Measurements from ENCODE around the gene PRSS2. TPM values are rescaled to one million over a fixed set of nuclear protein-coding genes. Genes with fewer than 3 reads are reported as not detected.
A peak's percentile ranks its signal among the peaks of the same experiment; 100 is the strongest.
"Not testable (repeated sequence)": the region's sequence is repeated elsewhere in the genome, so short reads cannot be mapped to it uniquely, and the experiment has no call there.

Gene PRSS2
- total and polyA plus RNA-seq, 2 donors (not counting 3 experiments of a cell fraction or from before 2014, with no cell fraction given) = 0.25 TPM; not detected in 1

- H3K36me3 ChIP-seq (ENCODE audit: control insufficient read depth in 2 of 2, extremely low read depth in 1 of 2, insufficient read depth in 2 of 2, low read length in 2 of 2); H3K27ac ChIP-seq (ENCODE audit: insufficient read depth, low read depth, low read length); BruUV-seq (replicated peaks); dilution Hi-C loops (cut with MboI; ENCODE audit: extremely low pct_ligation_motif_present, low sequenced_read_pairs); H3K4me3 ChIP-seq (replicated peaks in 1 of 3; ENCODE audit: insufficient read depth in 1 of 3, low read depth in 1 of 3, low read length in 3 of 3); intact Hi-C loops (cut with micrococcal nuclease); H4K20me1 ChIP-seq (replicated peaks; ENCODE audit: control insufficient read depth, extremely low read depth, insufficient read depth, low read length); H3K9me3 ChIP-seq (replicated peaks; ENCODE audit: control insufficient read depth, insufficient read depth, low read length); DNase-seq (ENCODE audit: low read depth, low spot score); H3K4me2 ChIP-seq (ENCODE audit: insufficient read depth, low read length); H3K79me2 ChIP-seq (ENCODE audit: control insufficient read depth, insufficient read depth, low read length); H3K4me1 ChIP-seq (ENCODE audit: control insufficient read depth, extremely low read depth, insufficient read depth, low read length); H2AFZ ChIP-seq (ENCODE audit: low read depth, low read length); FAIRE-seq; H3K9ac ChIP-seq (replicated peaks; ENCODE audit: extremely low read depth, insufficient read depth, low read length); POLR2A ChIA-PET; H3K9me1 ChIP-seq (replicated peaks; ENCODE audit: control insufficient read depth, extremely low read depth, insufficient read depth, low read length): not testable (repeated sequence)
- CTCF ChIA-PET = interaction anchor here (0.6 to 5.0 kb wide), 3 partner anchors 27 to 69 kb away, joined by 3 to 29 read pairs (median 4); no protein-coding TSS in a partner anchor
- H3K27me3 ChIP-seq (ENCODE audit: control insufficient read depth in 2 of 2, insufficient read depth in 2 of 2, low read length in 2 of 2) = peaks cover 9 to 12% of the 10 kb centered on the region in 2 experiments
Measured at GRCh38 chr7:142741932-142742331, 28.8 kb upstream of the PRSS2 start.

GRCh38 chr7:142745091-142745635 lies 25.6 kb upstream of the PRSS2 start:
- Histone ChIP-seq H3K4me2 (ENCODE audit: insufficient read depth, low read length) (no peak overlapping the region), H3K27me3 (ENCODE audit: control insufficient read depth in 2 of 2, insufficient read depth in 2 of 2, low read length in 2 of 2) (peaks cover 10 to 13% of the 10 kb centered on the region in 2 experiments), H3K36me3 (ENCODE audit: control insufficient read depth in 2 of 2, extremely low read depth in 1 of 2, insufficient read depth in 2 of 2, low read length in 2 of 2) (no peaks in the 10 kb centered on the region), H3K9me3 (replicated peaks; ENCODE audit: control insufficient read depth, insufficient read depth, low read length) (no peaks in the 10 kb centered on the region), H3K4me1 (ENCODE audit: control insufficient read depth, extremely low read depth, insufficient read depth, low read length) (no peaks in the 10 kb centered on the region), H3K4me3 (replicated peaks in 1 of 3; ENCODE audit: insufficient read depth in 1 of 3, low read depth in 1 of 3, low read length in 3 of 3) (no peak overlapping the region), H3K79me2 (ENCODE audit: control insufficient read depth, insufficient read depth, low read length) (no peaks in the 10 kb centered on the region), H3K27ac (ENCODE audit: insufficient read depth, low read depth, low read length) (no peak overlapping the region), H3K9me1 (replicated peaks; ENCODE audit: control insufficient read depth, extremely low read depth, insufficient read depth, low read length) (no peaks in the 10 kb centered on the region), H4K20me1 (replicated peaks; ENCODE audit: control insufficient read depth, extremely low read depth, insufficient read depth, low read length) (no peaks in the 10 kb centered on the region), H2AFZ (ENCODE audit: low read depth, low read length) (no peak overlapping the region), H3K9ac (replicated peaks; ENCODE audit: extremely low read depth, insufficient read depth, low read length) (no peak overlapping the region)
- peak; percentile 38 for FAIRE-seq
- BruUV-seq (replicated peaks) = no TSS peak
- ChIA-PET CTCF (no interaction called here), POLR2A (no interaction called here)
- intact Hi-C loops (cut with micrococcal nuclease) (no loop called here), dilution Hi-C loops (cut with MboI; ENCODE audit: extremely low pct_ligation_motif_present, low sequenced_read_pairs) (no loop called here)
- TF ChIP-seq, protein P1, sequence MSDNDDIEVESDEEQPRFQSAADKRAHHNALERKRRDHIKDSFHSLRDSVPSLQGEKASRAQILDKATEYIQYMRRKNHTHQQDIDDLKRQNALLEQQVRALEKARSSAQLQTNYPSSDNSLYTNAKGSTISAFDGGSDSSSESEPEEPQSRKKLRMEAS (IDR thresholded peaks at IDR 0.05; ENCODE audit: insufficient read depth, insufficient read length) = no peak
- TF ChIP-seq FOS (IDR thresholded peaks at IDR 0.05; ENCODE audit: borderline replicate concordance, insufficient read depth, low read length) = peak; percentile 28
- no peak for TF ChIP-seq GATA2 (IDR thresholded peaks at IDR 0.05; ENCODE audit: insufficient read depth, insufficient read length, low read depth, low read length)
- TF ChIP-seq CTCF (IDR thresholded peaks at IDR 0.05; ENCODE audit: extremely low read depth in 1 of 2, insufficient read depth in 1 of 2, low read depth in 1 of 2, low read length in 2 of 2) = no peak
- TF ChIP-seq POLR2AphosphoS5 (IDR thresholded peaks at IDR 0.05; ENCODE audit: insufficient read depth, low read depth, low read length) = no peak
- TF ChIP-seq JUN (IDR thresholded peaks at IDR 0.05; ENCODE audit: borderline replicate concordance, insufficient read depth, insufficient read length, low read depth) = no peak
- no peak for TF ChIP-seq EZH2 (IDR thresholded peaks at IDR 0.05; ENCODE audit: borderline replicate concordance, low read depth, low read length, severe bottlenecking)
- DNase-seq (ENCODE audit: low read depth, low spot score) = no peak
